Measurements from ENCODE around the gene HOXA3.

Gene HOXA3

GRCh38 chr7:27189295-27189996 is 37.1 kb upstream of the HOXA3 start:
- DNase-seq, result peak in 1 of 2 donors; percentile 9

- DNase-seq, result peak in 1 of 2 donors; percentile 37
These were observed 36.3 kb upstream of the HOXA3 start for GRCh38 chr7:27188386-27189294.

GRCh38 chr7:27187475-27188385 is 35.3 kb upstream of the HOXA3 start:
- peak in 1 of 2 donors; percentile 11 for DNase-seq

DNA sequence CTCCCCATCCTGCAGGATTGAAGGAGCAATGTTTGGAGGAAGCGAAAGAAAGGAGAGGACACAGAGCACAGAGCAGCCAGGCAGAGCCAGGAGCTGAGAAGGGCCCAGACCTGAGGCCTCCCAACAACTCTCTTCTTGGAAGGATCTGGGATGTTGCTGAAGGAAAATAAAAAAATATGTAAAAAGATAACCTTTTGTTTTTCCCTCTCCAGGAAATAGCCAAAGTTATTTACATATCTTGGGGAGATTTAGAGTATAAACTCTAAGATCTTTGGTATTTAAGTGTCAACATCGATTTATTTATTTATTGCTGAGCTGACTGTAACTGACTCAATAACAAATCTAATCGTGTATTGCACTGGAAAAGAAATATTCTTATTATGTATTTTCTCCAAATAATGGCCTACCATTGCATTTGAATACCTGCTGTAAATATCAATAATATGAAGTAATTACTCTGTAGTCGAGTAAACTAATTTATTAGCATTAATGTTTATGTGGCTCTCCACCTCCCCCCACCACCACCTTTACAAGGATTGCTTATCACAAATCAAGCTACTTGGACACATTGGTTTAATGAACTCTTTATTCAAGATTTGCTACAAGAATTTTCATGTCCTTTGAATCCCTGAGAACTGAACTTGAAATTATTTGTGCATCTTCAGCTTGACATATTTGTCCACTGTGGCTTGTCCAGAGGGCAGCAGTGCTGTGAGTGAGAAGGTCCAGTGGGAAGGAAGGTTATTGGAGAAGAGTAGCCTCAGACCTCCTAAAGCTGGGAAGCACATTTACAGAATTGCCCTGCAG is 34.5 kb upstream of the HOXA3 start:
- no peak for DNase-seq

GRCh38 chr7:27185854-27186667 is 33.7 kb upstream of the HOXA3 start:
- peak in 1 of 2 donors; percentile 11 for DNase-seq

DNA sequence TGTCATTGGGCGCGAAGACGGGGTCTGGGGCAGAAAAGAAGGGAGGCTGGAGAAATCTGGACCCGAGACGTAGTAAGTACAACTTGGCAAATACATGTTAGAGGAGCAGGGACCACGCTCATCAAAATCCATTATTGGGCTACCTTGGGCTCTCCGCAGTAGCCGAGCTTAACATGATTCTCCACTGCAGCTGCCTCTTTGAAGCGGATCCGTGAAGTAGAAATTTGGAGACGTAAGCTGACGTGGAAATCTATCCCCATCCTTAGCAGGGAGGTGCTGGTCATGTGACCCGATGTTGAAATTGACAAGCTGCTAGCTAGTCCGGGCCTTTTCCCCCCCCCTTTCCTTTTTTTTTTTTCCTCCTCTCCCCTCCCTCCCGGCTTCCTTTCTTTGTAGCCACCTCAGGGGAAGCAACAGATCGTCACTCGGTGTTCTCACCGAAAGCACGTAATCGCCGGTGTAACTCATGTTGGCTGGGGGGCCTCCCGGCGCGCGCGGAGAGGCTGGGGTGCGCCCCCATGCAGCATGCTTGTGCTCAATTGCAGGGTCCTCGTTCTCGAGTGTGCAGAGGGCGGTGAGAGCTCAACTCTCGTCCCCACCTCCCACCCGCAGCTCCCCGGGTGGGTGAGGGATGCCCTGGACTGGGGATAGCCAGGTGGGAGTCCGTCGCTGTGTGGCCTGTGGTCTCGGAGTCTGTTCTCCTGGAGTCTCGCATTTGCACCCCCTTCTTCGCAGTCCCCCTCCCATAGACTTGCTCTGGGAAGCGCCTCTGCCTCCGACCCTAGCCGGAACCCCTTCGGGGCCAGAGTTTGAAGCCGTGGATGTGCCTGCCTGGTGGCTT is 32.9 kb upstream of the HOXA3 start, which contains the start of gene HOXA11:
TSS of gene HOXA11 (minus strand) at position 220 of the 841 bp plus-strand sequence. CDS start at position 132, 88 bp downstream.
- peak in 1 of 2 donors; percentile 11 for DNase-seq

DNA sequence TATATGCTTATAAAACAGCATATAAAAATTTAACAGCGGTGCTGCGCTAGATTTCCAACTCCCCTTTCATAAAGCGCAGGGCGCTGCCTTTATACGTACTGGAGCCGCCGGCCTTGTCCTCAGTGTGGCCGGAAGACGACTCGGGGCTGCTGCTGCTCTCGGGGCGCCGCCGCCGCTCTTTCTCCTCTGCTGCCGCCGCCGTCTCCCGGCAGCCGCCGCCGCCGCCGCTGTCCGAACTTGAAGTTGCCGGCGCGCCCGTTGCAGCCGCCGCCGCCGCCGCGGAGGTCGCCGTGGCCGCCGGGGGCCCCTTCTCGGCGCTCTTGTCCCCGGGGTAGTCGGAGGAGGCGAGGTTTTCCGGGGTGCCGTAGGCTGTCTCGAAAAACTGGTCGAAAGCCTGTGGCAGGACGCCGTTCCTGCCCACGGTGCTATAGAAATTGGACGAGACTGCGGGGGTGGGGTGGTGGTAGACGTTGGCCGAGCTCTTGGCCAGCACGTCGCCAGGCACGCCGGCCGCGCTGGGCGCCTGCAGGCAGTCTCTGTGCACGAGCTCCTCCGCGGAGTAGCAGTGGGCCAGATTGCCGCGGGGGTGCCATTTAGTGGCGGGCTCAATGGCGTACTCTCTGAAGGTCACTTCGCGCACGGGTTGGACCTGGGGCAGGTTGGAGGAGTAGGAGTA is 32.1 kb upstream of the HOXA3 start:
- DNase-seq, result no peak

GRCh38 chr7:27183682-27184336 is 31.4 kb upstream of the HOXA3 start:
- DNase-seq, result no peak

DNA sequence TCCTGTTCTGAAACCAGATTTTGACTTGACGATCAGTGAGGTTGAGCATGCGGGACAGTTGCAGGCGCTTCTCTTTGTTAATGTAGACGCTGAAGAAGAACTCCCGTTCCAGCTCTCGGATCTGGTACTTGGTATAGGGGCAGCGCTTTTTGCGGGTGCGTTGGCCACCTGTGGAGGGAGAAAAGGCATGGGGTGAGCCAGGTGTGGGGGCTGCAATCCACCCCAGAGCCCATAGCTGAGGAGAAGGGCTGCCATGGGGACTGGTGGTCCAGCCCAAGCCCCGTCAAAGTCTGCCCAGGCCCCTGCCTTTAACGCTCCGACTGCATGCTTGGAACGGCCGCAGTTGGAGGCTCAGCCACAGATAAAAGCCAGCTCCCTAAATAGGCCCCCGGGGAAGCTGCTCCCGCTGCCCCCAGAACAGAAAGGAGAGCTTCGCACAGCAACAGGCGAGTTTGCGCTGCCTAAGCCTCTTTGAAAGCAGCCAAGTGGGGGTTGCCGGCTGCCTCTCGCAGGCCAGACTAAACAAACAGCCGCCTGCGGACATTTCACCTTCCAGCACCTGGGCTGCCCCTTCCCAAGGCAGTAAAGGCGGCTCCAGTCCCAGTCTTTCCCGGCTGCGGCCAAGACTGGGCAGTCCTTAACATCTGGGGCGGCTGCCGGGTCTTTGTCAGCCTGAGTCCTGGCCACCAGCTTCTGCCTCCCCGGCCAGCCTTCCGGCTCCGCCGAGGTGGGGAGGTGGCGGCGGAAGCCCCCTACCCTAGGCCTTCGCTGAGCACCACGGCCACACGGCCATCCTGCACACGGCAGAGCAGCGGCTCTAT is 30.7 kb upstream of the HOXA3 start:
- peak in 1 of 2 donors; percentile 9 for DNase-seq

DNA sequence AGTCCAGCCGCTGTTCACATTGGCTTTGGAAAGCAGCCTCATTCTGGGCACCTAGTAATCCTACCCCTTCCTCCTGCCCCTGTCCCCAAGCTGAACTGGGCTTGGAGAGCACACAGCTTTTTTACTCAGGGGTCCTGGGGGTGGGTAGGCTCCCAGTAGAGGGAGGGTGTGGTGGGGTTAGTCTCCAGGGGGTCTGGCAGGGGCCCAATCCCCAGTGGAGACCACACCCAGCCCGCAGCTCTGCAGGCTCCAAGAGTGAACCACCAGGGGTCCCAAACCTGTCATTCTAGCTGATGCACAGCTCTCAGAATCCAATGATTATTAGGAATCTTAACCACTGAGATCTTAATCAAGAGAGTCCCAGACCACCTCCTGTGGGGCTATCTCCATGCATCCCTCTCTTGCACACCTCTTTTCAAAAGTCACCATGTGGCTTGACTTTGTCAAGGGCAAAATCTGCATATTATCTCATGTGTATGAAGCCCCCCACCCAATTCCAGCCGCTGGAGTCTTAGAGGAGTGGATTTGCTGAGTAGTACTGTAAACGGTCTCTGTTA is 30.0 kb upstream of the HOXA3 start:
- DNase-seq, result peak in 1 of 2 donors; percentile 9

- peak in 1 of 2 donors; percentile 4 for DNase-seq
These were observed 29.5 kb upstream of the HOXA3 start for GRCh38 chr7:27181795-27182275.

- peak in 1 of 2 donors; percentile 5 for DNase-seq
These were observed 28.3 kb upstream of the HOXA3 start for GRCh38 chr7:27180431-27181420.

- DNase-seq, result peak; percentile 55 to 62
These were observed 27.4 kb upstream of the HOXA3 start for GRCh38 chr7:27179503-27180430.

GRCh38 chr7:27179030-27179429 is 26.6 kb upstream of the HOXA3 start:
- no peak for DNase-seq

DNA sequence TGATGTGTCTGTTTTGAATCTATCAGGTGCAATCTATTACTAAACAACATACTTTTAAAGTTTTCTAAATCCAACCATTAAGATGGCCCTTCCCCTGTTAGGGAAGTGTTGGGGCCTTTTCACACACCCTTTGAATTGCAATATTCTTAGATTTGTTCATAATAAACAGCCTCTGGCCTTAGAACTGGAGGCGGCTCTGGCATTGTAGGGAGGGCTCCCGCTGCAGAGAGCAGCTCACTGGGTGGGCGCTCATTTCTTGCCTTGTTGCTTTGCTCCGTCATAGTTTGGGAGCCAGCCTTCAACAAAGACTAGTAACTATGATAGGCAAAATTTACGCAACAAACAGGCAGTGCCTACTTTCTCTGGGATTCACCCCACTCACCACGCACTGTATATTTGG is 26.0 kb upstream of the HOXA3 start:
- no peak for DNase-seq

All from CD4-positive, alpha-beta T cell treated with Interleukin-4 for 1 hour (primary cell).